ENCODE data around the gene OPN1MW.
"Not testable (repeated sequence)": the region's sequence is repeated elsewhere in the genome, so short reads cannot be mapped to it uniquely, and the experiment has no call there.

The OPN1MW gene

GRCh38 chrX:154182296-154182695 lies at the start of gene OPN1MW:
Gene OPN1MW, plus strand, starts transcription at chrX:154182596. Its CDS starts 82 bp downstream, at chrX:154182678.
- not testable (repeated sequence) for DNase-seq (ENCODE audit: low spot score)

- no peak for DNase-seq (ENCODE audit: low spot score)
Measured at GRCh38 chrX:154135458-154136229, 46.8 kb upstream of the OPN1MW start.

GRCh38 chrX:154136627-154137161 lies 45.7 kb upstream of the OPN1MW start:
- DNase-seq (ENCODE audit: low spot score), result peak; percentile 81

- no peak for DNase-seq (ENCODE audit: low spot score)
Measured at GRCh38 chrX:154138857-154139256, 43.5 kb upstream of the OPN1MW start.

- no peak for DNase-seq (ENCODE audit: low spot score)
Measured at GRCh38 chrX:154140206-154140605, 42.2 kb upstream of the OPN1MW start.

GRCh38 chrX:154140742-154141141 lies 41.7 kb upstream of the OPN1MW start:
- no peak for DNase-seq (ENCODE audit: low spot score)

GRCh38 chrX:154142386-154142785 lies 40.0 kb upstream of the OPN1MW start:
- no peak for DNase-seq (ENCODE audit: low spot score)

GRCh38 chrX:154142950-154143745 lies 39.2 kb upstream of the OPN1MW start:
- no peak for DNase-seq (ENCODE audit: low spot score)

- DNase-seq (ENCODE audit: low spot score), result not testable (repeated sequence)
Measured at GRCh38 chrX:154144010-154144409, 38.4 kb upstream of the OPN1MW start, which contains the start of gene OPN1LW. Gene OPN1LW, plus strand, starts transcription at chrX:154144243. Its CDS starts 41 bp downstream, at chrX:154144284.

- not testable (repeated sequence) for DNase-seq (ENCODE audit: low spot score)
Measured at GRCh38 chrX:154151030-154151429, 31.4 kb upstream of the OPN1MW start.

- not testable (repeated sequence) for DNase-seq (ENCODE audit: low spot score)
Measured at GRCh38 chrX:154156221-154156620, 26.2 kb upstream of the OPN1MW start.

GRCh38 chrX:154157207-154157606 lies 25.2 kb upstream of the OPN1MW start:
- DNase-seq (ENCODE audit: low spot score), result not testable (repeated sequence)

GRCh38 chrX:154159345-154159744 lies 23.1 kb upstream of the OPN1MW start:
- DNase-seq (ENCODE audit: low spot score), result not testable (repeated sequence)

- not testable (repeated sequence) for DNase-seq (ENCODE audit: low spot score)
Measured at GRCh38 chrX:154164902-154165301, 17.5 kb upstream of the OPN1MW start.

- not testable (repeated sequence) for DNase-seq (ENCODE audit: low spot score)
Measured at GRCh38 chrX:154168384-154168783, 14.0 kb upstream of the OPN1MW start.

- DNase-seq (ENCODE audit: low spot score), result not testable (repeated sequence)
Measured at GRCh38 chrX:154172535-154172943, 9.9 kb upstream of the OPN1MW start.

- not testable (repeated sequence) for DNase-seq (ENCODE audit: low spot score)
Measured at GRCh38 chrX:154174356-154174755, 8.0 kb upstream of the OPN1MW start.

GRCh38 chrX:154183794-154184193 lies 1.4 kb downstream of the OPN1MW start:
- DNase-seq (ENCODE audit: low spot score), result not testable (repeated sequence)

GRCh38 chrX:154192846-154193245 lies 10.4 kb downstream of the OPN1MW start:
- DNase-seq (ENCODE audit: low spot score), result not testable (repeated sequence)

GRCh38 chrX:154194316-154194715 lies 11.9 kb downstream of the OPN1MW start:
- DNase-seq (ENCODE audit: low spot score), result not testable (repeated sequence)

GRCh38 chrX:154196466-154196865 lies 14.1 kb downstream of the OPN1MW start:
- not testable (repeated sequence) for DNase-seq (ENCODE audit: low spot score)

- not testable (repeated sequence) for DNase-seq (ENCODE audit: low spot score)
Measured at GRCh38 chrX:154209670-154210418, 27.4 kb downstream of the OPN1MW start.

All from ecto neural progenitor cell (in vitro differentiated cells).